Endothelial cell of umbilical vein (primary cell): Measurements from ENCODE around the gene PIGQ. TPM values are rescaled to one million over a fixed set of nuclear protein-coding genes. Genes with fewer than 3 reads are reported as not detected.

ENCODE experiments used
- BruUV-seq: library from RNA; stranded (reverse); fragments of 400-500 nt; replicated peaks from 2 replicates; lab custom pipeline; 2021; lab: Mats Ljungman, UMichigan
- CTCF ChIA-PET: fragments of 300-600, 350-600 bp; sonication (Branson Sonifier 250); formaldehyde crosslinking; loops from one replicate; lab custom pipeline; 2021; ENCODE audit warnings: antibody characterized with exemption, inconsistent platforms; lab: Charles Lee
- POLR2A ChIA-PET: fragments of 300-600, 350-600 bp; sonication (Branson Sonifier 250); formaldehyde crosslinking; loops from one replicate; lab custom pipeline; 2021; ENCODE audit warnings: antibody characterized with exemption, inconsistent platforms; lab: Charles Lee
- DNase-seq: peaks from one replicate; pipeline ENCODE4 v3.0.0-alpha.2; 2011; ENCODE audit warnings: low read depth, low spot score
- FAIRE-seq: peaks from 2 replicates; lab custom pipeline; 2011; peaks lifted over from hg19 to GRCh38; lab: Jason Lieb, UNC
- H2AFZ ChIP-seq: 2 replicates; pipeline ENCODE4 v1.6.0; 2012; ENCODE audit warnings: low read depth, low read length, control low read depth, inconsistent platforms
- H3K27ac ChIP-seq: 2 replicates; pipeline ENCODE4 v1.5.1; 2011; ENCODE audit warnings: low read depth, mild to moderate bottlenecking, control low read depth, low read length, moderate library complexity; ENCODE audit not compliant: insufficient read depth
- H3K27me3 ChIP-seq, 2 experiments: 2 replicates each; pipeline versions ENCODE4 v1.6.0 to v1.6.1; 2011; ENCODE audit warnings: low read length in 2 of 2, mixed read lengths in 1 of 2; ENCODE audit not compliant: control insufficient read depth in 2 of 2, insufficient read depth in 2 of 2
- H3K36me3 ChIP-seq, 2 experiments: 2 replicates in 1 of 2; 3 replicates in 1 of 2; pipeline ENCODE4 v1.5.1; 2011; ENCODE audit warnings: low read length in 2 of 2, mild to moderate bottlenecking in 1 of 2, moderate library complexity in 1 of 2; ENCODE audit not compliant: control insufficient read depth in 2 of 2, insufficient read depth in 2 of 2; ENCODE audit errors: extremely low read depth in 1 of 2
- H3K4me1 ChIP-seq: 3 replicates; pipeline ENCODE4 v1.5.1; 2011; ENCODE audit warnings: mild to moderate bottlenecking, low read length; ENCODE audit not compliant: control insufficient read depth, insufficient read depth; ENCODE audit errors: extremely low read depth
- H3K4me2 ChIP-seq: 2 replicates; pipeline ENCODE4 v1.6.1; 2011; ENCODE audit warnings: low read length, control low read depth, mixed read lengths; ENCODE audit not compliant: insufficient read depth
- H3K4me3 ChIP-seq, 3 experiments: fragments of 200-600 bp in 1 of 3; sonication (generic), shearing (Covaris generic) in 1 of 3; replicated peaks in 1 of 3; 2 replicates each; pipeline ENCODE4 v1.5.1; 2011 to 2016; ENCODE audit warnings: control low read depth in 3 of 3, low read length in 3 of 3, mild to moderate bottlenecking in 2 of 3, inconsistent platforms in 1 of 3, low read depth in 1 of 3, moderate library complexity in 1 of 3; ENCODE audit not compliant: insufficient read depth in 1 of 3
- H3K79me2 ChIP-seq: 2 replicates; pipeline ENCODE4 v1.6.0; 2012; ENCODE audit warnings: low read length, inconsistent platforms; ENCODE audit not compliant: control insufficient read depth, insufficient read depth
- H3K9ac ChIP-seq: replicated peaks from 2 replicates; pipeline ENCODE3; 2011; ENCODE audit warnings: low read length, control low read depth; ENCODE audit not compliant: insufficient read depth; ENCODE audit errors: extremely low read depth
- H3K9me1 ChIP-seq: replicated peaks from 3 replicates; pipeline ENCODE4 v1.6.0; 2011; ENCODE audit warnings: mild to moderate bottlenecking, low read length; ENCODE audit not compliant: control insufficient read depth, insufficient read depth; ENCODE audit errors: extremely low read depth
- H3K9me3 ChIP-seq: replicated peaks from 2 replicates; pipeline ENCODE4 v1.5.1; 2012; ENCODE audit warnings: low read length, inconsistent platforms; ENCODE audit not compliant: control insufficient read depth, insufficient read depth
- H4K20me1 ChIP-seq: replicated peaks from 2 replicates; pipeline ENCODE3; 2011; ENCODE audit warnings: mild to moderate bottlenecking, low read length; ENCODE audit not compliant: control insufficient read depth, insufficient read depth; ENCODE audit errors: extremely low read depth
- CTCF ChIP-seq, 2 donors: IDR thresholded peaks; 1 replicate in 1 of 2; 2 replicates in 1 of 2; pipeline ENCODE4 v1.5.1; 2011; ENCODE audit warnings: low read length in 2 of 2, mild to moderate bottlenecking in 2 of 2, moderate library complexity in 2 of 2, control low read depth in 1 of 2, inconsistent platforms in 1 of 2, low read depth in 1 of 2; ENCODE audit not compliant: insufficient read depth in 1 of 2; ENCODE audit errors: extremely low read depth in 1 of 2
- EZH2 ChIP-seq: IDR thresholded peaks from 2 replicates; pipeline ENCODE4 v1.6.1; 2012; ENCODE audit warnings: borderline replicate concordance, low read depth, mild to moderate bottlenecking, moderate library complexity, low read length, inconsistent platforms; ENCODE audit not compliant: severe bottlenecking
- FOS ChIP-seq: IDR thresholded peaks from 2 replicates; pipeline ENCODE4 v1.6.1; 2011; ENCODE audit warnings: mild to moderate bottlenecking, low read length, moderate library complexity, borderline replicate concordance; ENCODE audit not compliant: insufficient read depth
- GATA2 ChIP-seq: IDR thresholded peaks from 2 replicates; pipeline ENCODE4 v1.7.0; 2011; ENCODE audit warnings: low read depth, mild to moderate bottlenecking, moderate library complexity, mixed read lengths, low read length; ENCODE audit not compliant: insufficient read length, insufficient read depth
- JUN ChIP-seq: IDR thresholded peaks from 2 replicates; pipeline ENCODE4 v1.6.1; 2011; ENCODE audit warnings: borderline replicate concordance, low read depth; ENCODE audit not compliant: insufficient read length, insufficient read depth
- MYC ChIP-seq: IDR thresholded peaks from one replicate; pipeline ENCODE4 v1.6.1; 2011; ENCODE audit warnings: mild to moderate bottlenecking, low read depth, low read length
- POLR2A ChIP-seq: IDR thresholded peaks from 2 replicates; pipeline ENCODE4 v1.6.1; 2012; ENCODE audit warnings: low read depth, mild to moderate bottlenecking, control low read depth, low read length
- POLR2AphosphoS5 ChIP-seq: IDR thresholded peaks from 2 replicates; pipeline ENCODE4 v1.6.1; 2012; ENCODE audit warnings: low read depth, mild to moderate bottlenecking, control low read depth, low read length, moderate library complexity; ENCODE audit not compliant: insufficient read depth
- dilution Hi-C: fragments of 300-500 bp; cut with MboI; formaldehyde crosslinking; loops from one replicate; pipeline ENCODE4 v1.15.0; 2019; ENCODE audit warnings: low sequenced_read_pairs; ENCODE audit not compliant: extremely low pct_ligation_motif_present
- intact Hi-C: fragments of 100-400 bp; cut with micrococcal nuclease; formaldehyde crosslinking; loops from one replicate; pipeline ENCODE4 v1.10.0; 2022
- polyA plus RNA-seq, 4 experiments: library from polyadenylated mRNA; depleted of rRNA in 3 of 4; stranded (reverse) in 3 of 4; unstranded in 1 of 4; fragments of >200 nt; gene quantifications; 2 replicates each; pipeline versions ENCODE4 v1.2.1 to v1.2.3, GENCODE V29; 2011 to 2012; ENCODE audit warnings: missing spikeins in 1 of 4
- total RNA-seq: library from RNA; stranded (reverse); gene quantifications from 2 replicates; pipeline ENCODE4 v1.2.3, GENCODE V29; 2021
- TF ChIP-seq, protein P1 (sequence below): IDR thresholded peaks from 2 replicates; pipeline ENCODE4 v1.6.1; 2011; ENCODE audit not compliant: insufficient read depth, insufficient read length

Gene PIGQ
- total and polyA plus RNA-seq, 2 donors (not counting 3 experiments of a cell fraction or from before 2014, with no cell fraction given): 66.9 to 67.7 TPM

DNA sequence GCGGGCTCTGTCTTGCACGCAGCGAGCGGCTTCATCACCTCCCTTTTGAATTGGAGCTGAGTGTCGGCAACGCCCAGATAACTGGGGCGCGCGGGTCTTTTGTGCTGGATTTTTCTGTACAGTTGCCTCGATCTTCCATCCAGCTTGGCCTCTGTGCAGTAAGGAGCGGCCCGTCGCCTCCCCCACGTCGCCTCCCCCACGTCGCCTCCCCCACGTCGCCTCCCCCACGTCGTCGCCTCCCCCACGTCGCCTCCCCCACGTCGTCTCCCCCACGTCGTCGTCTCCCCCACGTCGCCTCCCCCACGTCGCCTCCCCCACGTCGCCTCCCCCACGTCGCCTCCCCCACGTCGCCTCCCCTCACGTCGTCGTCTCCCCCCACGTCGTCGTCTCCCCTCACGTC lies 25.3 kb upstream of the PIGQ start:
- TF ChIP-seq JUN: no peak
- no peak for TF ChIP-seq GATA2
- no peak for TF ChIP-seq EZH2
- no peak for TF ChIP-seq FOS
- TF ChIP-seq CTCF (IDR thresholded peaks at IDR 0.05; ENCODE audit: extremely low read depth in 1 of 2, insufficient read depth in 1 of 2, low read depth in 1 of 2, low read length in 2 of 2): no peak
- no peak for TF ChIP-seq MYC
- TF ChIP-seq POLR2A: no peak
- TF ChIP-seq POLR2AphosphoS5: no peak
- TF ChIP-seq, protein P1, sequence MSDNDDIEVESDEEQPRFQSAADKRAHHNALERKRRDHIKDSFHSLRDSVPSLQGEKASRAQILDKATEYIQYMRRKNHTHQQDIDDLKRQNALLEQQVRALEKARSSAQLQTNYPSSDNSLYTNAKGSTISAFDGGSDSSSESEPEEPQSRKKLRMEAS: no peak
- DNase-seq (no peak), FAIRE-seq (no peak)
- H3K9ac ChIP-seq: no peak overlapping the region
- no peaks in the 10 kb centered on the region for H3K27me3 ChIP-seq
- intact Hi-C loops (no loop called here), dilution Hi-C loops (no loop called here)
- H2AFZ ChIP-seq: no peak overlapping the region
- no peaks in the 10 kb centered on the region for H3K9me1 ChIP-seq
- H4K20me1 ChIP-seq: no peaks in the 10 kb centered on the region
- ChIA-PET CTCF (interaction anchor here (2.1 kb wide), 1 partner anchor 10 kb away, joined by 5 read pairs; no protein-coding TSS in a partner anchor), POLR2A (interaction anchor here (0.6 kb wide), 1 partner anchor 12 kb away, joined by 4 read pairs; no protein-coding TSS in a partner anchor)
- no peak overlapping the region for H3K27ac ChIP-seq
- no peaks in the 10 kb centered on the region for H3K4me1 ChIP-seq
- BruUV-seq: no TSS peak
- peaks cover 55% of the 10 kb centered on the region for H3K79me2 ChIP-seq
- no peak overlapping the region for H3K4me2 ChIP-seq
- peaks cover 0 to 4% of the 10 kb centered on the region in 2 experiments for H3K36me3 ChIP-seq
- H3K9me3 ChIP-seq: no peaks in the 10 kb centered on the region
- H3K4me3 ChIP-seq: no peak overlapping the region
